ENCODE results near the gene MSI2. TPM values are rescaled to one million over a fixed set of nuclear protein-coding genes. Genes with fewer than 3 reads are reported as not detected.

Gene MSI2
- total RNA-seq, 1 donor from 2014 or later, result 31.3 TPM

GRCh38 chr17:57247261-57247660 lies 9.1 kb upstream of the MSI2 start:
- H3K27ac ChIP-seq, result no peak overlapping the region
- no peaks in the 10 kb centered on the region for H3K9me3 ChIP-seq
- ATAC-seq (no peak), DNase-seq (no peak)
- H3K27me3 ChIP-seq, result peaks cover 11% of the 10 kb centered on the region
- TF ChIP-seq CTCF (IDR thresholded peaks at IDR 0.05), result no peak
- H3K4me3 ChIP-seq, result no peak overlapping the region
- intact Hi-C loops (cut with DNase I), result no loop called here
- H3K4me1 ChIP-seq, result no peaks in the 10 kb centered on the region
- H3K36me3 ChIP-seq, result no peaks in the 10 kb centered on the region

GRCh38 chr17:57247913-57248312 lies 8.4 kb upstream of the MSI2 start:
- no peak for TF ChIP-seq CTCF (IDR thresholded peaks at IDR 0.05)
- intact Hi-C loops (cut with DNase I), result no loop called here
- Histone ChIP-seq H3K9me3 (no peaks in the 10 kb centered on the region), H3K36me3 (no peaks in the 10 kb centered on the region), H3K27me3 (peaks cover 11% of the 10 kb centered on the region), H3K4me3 (no peak overlapping the region), H3K4me1 (no peaks in the 10 kb centered on the region), H3K27ac (no peak overlapping the region)
- DNase-seq, result no peak
- ATAC-seq, result no peak

DNA sequence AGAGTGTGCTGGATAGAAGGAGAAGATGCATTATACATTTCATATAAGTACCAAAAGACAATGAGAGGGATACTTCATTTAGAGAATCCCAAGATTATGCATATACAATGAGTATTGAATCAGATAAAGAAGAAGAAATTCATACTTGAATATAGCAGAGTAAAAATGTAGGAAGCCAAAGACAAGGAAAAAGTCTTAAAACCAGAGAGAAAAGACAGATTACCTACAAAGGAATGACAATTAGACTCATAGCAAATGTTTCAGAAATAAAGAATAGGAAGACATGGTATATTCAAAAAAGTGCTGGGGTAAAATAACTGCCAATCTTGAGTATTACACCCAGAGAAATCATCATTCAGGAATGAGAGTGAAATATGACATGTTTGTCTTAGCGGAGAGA lies 6.8 kb upstream of the MSI2 start:
- TF ChIP-seq CTCF (IDR thresholded peaks at IDR 0.05), result no peak
- no peaks in the 10 kb centered on the region for H3K4me1 ChIP-seq
- no peaks in the 10 kb centered on the region for H3K36me3 ChIP-seq
- DNase-seq (no peak), ATAC-seq (no peak)
- intact Hi-C loops (cut with DNase I), result no loop called here
- no peaks in the 10 kb centered on the region for H3K9me3 ChIP-seq
- no peak overlapping the region for H3K27ac ChIP-seq
- no peak overlapping the region for H3K4me3 ChIP-seq
- H3K27me3 ChIP-seq, result no peaks in the 10 kb centered on the region

- no peak overlapping the region for H3K4me3 ChIP-seq
- no peak for DNase-seq
- H3K9me3 ChIP-seq, result no peaks in the 10 kb centered on the region
- no peak for TF ChIP-seq CTCF (IDR thresholded peaks at IDR 0.05)
- no peak overlapping the region for H3K27ac ChIP-seq
- H3K4me1 ChIP-seq, result no peaks in the 10 kb centered on the region
- intact Hi-C loops (cut with DNase I), result no loop called here
- no peaks in the 10 kb centered on the region for H3K27me3 ChIP-seq
- ATAC-seq, result no peak
- no peaks in the 10 kb centered on the region for H3K36me3 ChIP-seq
These were observed 5.0 kb upstream of the MSI2 start for GRCh38 chr17:57251211-57251787.

DNA sequence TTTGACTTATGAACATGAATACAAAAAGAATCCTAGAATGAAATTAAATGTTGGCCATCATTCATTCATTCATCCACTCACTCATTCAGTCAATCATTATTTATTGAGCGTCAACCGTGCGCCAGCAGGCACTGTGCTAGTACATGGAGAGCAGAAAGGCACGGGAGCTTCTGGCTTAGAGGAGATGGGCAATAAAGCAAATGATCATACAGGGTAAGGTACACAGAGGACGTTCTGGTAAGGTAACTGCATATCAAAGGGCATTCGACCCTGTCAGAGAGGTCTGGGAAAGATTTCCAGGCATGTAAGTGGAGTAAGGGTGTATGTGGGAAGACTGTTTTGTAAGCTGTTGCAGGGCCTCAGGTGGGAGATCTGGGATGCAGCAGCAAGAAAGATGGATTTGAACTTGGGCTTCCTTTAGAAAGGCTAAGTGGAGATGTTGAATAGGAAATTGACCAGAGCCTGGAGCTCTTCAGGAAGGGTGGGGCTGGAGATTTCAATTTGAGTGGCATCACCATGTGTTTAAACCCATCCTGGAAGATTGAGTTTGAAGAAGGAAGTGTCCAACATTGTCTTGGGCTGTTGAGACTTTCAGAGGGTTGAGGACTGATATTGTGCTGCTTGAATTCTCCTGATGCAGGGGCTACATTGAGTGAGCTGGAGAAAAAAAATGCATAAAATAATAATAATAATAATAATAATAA lies 2.8 kb upstream of the MSI2 start:
- no peak overlapping the region for H3K4me3 ChIP-seq
- DNase-seq (no peak), ATAC-seq (no peak)
- intact Hi-C loops (cut with DNase I), result no loop called here
- TF ChIP-seq CTCF (IDR thresholded peaks at IDR 0.05), result no peak
- no peaks in the 10 kb centered on the region for H3K36me3 ChIP-seq
- no peaks in the 10 kb centered on the region for H3K9me3 ChIP-seq
- no peaks in the 10 kb centered on the region for H3K27me3 ChIP-seq
- peaks cover 11% of the 10 kb centered on the region for H3K4me1 ChIP-seq
- no peak overlapping the region for H3K27ac ChIP-seq

Measured in upper lobe of right lung (tissue), 1 donor.